ENCODE data around the gene PRR33. TPM values are rescaled to one million over a fixed set of nuclear protein-coding genes. Genes with fewer than 3 reads are reported as not detected.

Gene PRR33
- total and polyA plus RNA-seq, 7 donors: 0.16 to 8.9 (median 1.6) TPM

DNA sequence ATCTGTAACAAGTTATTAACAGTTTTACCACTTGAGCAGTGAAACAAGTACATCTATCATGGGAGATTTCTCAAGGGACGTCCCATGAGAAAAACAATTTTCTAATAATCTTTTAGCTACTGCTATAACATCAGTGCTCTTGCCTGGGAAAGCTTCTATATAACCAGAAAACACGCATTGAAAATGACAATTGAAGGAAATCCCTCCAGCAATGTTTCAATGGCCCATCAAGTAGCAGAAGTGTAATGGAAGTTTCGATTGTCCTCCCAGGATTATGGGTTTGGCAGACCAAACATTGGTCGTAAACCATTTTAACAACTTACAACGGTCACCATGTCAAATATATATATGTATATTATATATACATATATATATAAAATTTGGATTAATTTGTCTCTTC is 8.0 kb upstream of the PRR33 start:
- Histone ChIP-seq H3K36me3 (ENCODE audit: insufficient read depth in 1 of 2, low read depth in 1 of 2) (no peaks in the 10 kb centered on the region), H3K4me3 (no peak overlapping the region), H3K27ac (no peak overlapping the region), H3K4me1 (no peaks in the 10 kb centered on the region), H3K9me3 (no peaks in the 10 kb centered on the region), H3K27me3 (ENCODE audit: insufficient read depth in 3 of 3, low read length in 2 of 3) (no peaks in the 10 kb centered on the region)
- DNase-seq (no peak), ATAC-seq (no peak)
- intact Hi-C loops (cut with DNase I): loop anchor here in 1 of 2 donors (10.0 kb wide), 1 partner anchor 45 kb away; the partner anchor contains the start of gene MRPL23
- TF ChIP-seq, protein P1, sequence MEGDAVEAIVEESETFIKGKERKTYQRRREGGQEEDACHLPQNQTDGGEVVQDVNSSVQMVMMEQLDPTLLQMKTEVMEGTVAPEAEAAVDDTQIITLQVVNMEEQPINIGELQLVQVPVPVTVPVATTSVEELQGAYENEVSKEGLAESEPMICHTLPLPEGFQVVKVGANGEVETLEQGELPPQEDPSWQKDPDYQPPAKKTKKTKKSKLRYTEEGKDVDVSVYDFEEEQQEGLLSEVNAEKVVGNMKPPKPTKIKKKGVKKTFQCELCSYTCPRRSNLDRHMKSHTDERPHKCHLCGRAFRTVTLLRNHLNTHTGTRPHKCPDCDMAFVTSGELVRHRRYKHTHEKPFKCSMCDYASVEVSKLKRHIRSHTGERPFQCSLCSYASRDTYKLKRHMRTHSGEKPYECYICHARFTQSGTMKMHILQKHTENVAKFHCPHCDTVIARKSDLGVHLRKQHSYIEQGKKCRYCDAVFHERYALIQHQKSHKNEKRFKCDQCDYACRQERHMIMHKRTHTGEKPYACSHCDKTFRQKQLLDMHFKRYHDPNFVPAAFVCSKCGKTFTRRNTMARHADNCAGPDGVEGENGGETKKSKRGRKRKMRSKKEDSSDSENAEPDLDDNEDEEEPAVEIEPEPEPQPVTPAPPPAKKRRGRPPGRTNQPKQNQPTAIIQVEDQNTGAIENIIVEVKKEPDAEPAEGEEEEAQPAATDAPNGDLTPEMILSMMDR (IDR thresholded peaks at IDR 0.05): no peak
- WGBS, 3 donors: 70 to 77% (median 75%) methylated on average over 5 of the region's 5 CpGs

DNA sequence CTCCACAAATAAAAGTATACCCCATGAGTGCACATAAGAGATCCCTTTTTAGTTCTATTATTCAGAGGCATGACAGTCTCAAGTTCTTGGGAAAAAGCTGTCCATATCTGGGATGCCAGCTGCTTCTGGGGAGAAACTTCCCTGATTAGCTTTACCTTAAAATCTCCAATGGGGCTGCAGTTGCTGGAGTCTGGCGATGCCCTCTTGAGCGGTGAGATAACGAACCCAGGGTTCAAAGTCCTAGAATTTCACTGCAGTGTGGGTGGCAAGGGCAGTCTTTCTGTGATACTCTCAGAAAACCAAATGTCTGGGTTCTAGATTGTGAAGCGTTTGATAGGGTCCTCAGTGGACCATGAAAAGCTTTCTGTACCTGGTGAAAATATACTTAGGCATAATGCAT is 7.4 kb upstream of the PRR33 start:
- no peak for ATAC-seq
- H3K27ac ChIP-seq: no peak overlapping the region
- H3K9me3 ChIP-seq: no peaks in the 10 kb centered on the region
- H3K4me3 ChIP-seq: no peak overlapping the region
- H3K27me3 ChIP-seq (ENCODE audit: insufficient read depth in 3 of 3, low read length in 2 of 3): no peaks in the 10 kb centered on the region
- no peak for DNase-seq
- WGBS, 3 donors: 93 to 95% (median 95%) methylated on average over 4 of the region's 4 CpGs
- no peaks in the 10 kb centered on the region for H3K4me1 ChIP-seq
- TF ChIP-seq, protein P1 (IDR thresholded peaks at IDR 0.05): no peak
- no peaks in the 10 kb centered on the region for H3K36me3 ChIP-seq (ENCODE audit: insufficient read depth in 1 of 2, low read depth in 1 of 2)
- intact Hi-C loops (cut with DNase I): loop anchor here in 1 of 2 donors (10.0 kb wide), 1 partner anchor 46 kb away; the partner anchor contains the start of gene MRPL23

DNA sequence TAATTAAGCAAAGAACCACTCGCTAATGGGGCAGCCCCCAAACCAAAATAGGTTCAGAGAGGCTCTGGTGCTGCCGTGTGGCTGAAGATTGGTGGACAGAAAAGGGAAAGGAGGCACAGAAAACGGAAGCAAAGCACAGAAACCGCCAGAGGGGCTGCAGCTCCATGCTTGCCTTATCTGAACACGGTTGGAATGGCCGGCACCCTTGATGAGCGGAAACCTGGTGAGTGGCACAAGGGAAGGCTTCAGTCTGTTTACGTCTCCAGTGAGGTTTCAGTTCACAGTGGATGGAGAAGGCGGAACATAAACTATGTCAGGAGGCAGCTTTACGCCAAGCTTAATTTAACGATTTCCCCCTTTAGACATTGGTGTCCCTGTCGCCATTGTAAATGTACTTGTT is 5.2 kb upstream of the PRR33 start:
- no peaks in the 10 kb centered on the region for H3K9me3 ChIP-seq
- whole genome bisulfite sequencing, 3 donors: 78 to 86% (median 81%) methylated on average over 12 of the region's 12 CpGs
- intact Hi-C loops (cut with DNase I): loop anchor here in 1 of 2 donors (10.0 kb wide), 1 partner anchor 48 kb away; the partner anchor contains the start of gene MRPL23
- no peak overlapping the region for H3K27ac ChIP-seq
- H3K36me3 ChIP-seq (ENCODE audit: insufficient read depth in 1 of 2, low read depth in 1 of 2): no peaks in the 10 kb centered on the region
- TF ChIP-seq, protein P1 (IDR thresholded peaks at IDR 0.05): no peak
- no peak for DNase-seq
- H3K27me3 ChIP-seq (ENCODE audit: insufficient read depth in 3 of 3, low read length in 2 of 3): no peaks in the 10 kb centered on the region
- ATAC-seq: no peak
- H3K4me1 ChIP-seq: no peaks in the 10 kb centered on the region
- H3K4me3 ChIP-seq: no peak overlapping the region

DNA sequence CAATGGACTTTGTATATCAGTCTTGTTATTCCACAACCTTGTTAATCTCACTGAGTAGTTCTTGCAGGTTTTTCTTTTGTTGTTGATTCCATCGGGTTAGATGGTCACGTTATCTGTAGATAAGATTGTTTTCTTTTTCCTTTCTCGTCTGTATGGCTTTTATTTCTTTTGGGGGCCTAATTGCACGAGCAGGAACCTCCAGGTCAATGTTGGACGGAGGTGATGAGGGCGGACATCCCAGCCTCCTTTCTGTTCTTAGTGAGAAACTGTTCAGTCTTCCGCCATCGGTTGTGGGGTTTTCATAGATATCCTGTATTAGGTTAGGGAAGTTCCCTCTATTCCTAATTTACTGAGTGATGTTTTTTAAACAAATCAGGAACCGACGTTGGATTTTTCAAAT is 4.8 kb upstream of the PRR33 start:
- intact Hi-C loops (cut with DNase I): loop anchor here in 1 of 2 donors (10.0 kb wide), 1 partner anchor 48 kb away; the partner anchor contains the start of gene MRPL23

More for the DNA sequence above, 4.8 kb upstream of the PRR33 start:
- Histone ChIP-seq H3K4me3 (no peak overlapping the region), H3K4me1 (peaks cover 4% of the 10 kb centered on the region), H3K27me3 (ENCODE audit: insufficient read depth in 3 of 3, low read length in 2 of 3) (no peaks in the 10 kb centered on the region), H3K9me3 (no peaks in the 10 kb centered on the region), H3K36me3 (ENCODE audit: insufficient read depth in 1 of 2, low read depth in 1 of 2) (no peaks in the 10 kb centered on the region), H3K27ac (no peak overlapping the region)
- DNase-seq (no peak), ATAC-seq (no peak)
- WGBS, 3 donors: 73 to 84% (median 81%) methylated on average over 10 of the region's 10 CpGs
- TF ChIP-seq, protein P1 (IDR thresholded peaks at IDR 0.05): no peak

All from psoas muscle (tissue), 8 donors.